Transverse colon (tissue), 4 donors: ENCODE measurements around the gene WNT5A. TPM values are rescaled to one million over a fixed set of nuclear protein-coding genes. Genes with fewer than 3 reads are reported as not detected.

Source experiments
- DNase-seq: peaks from one replicate; pipeline ENCODE4 v3.0.0-alpha.2; 2019
- H3K27ac ChIP-seq, 4 donors: fragments of 200-600 bp; sonication (generic); 2 replicates each; pipeline ENCODE4 v1.5.1; 2016 to 2018; ENCODE audit warnings: inconsistent platforms in 4 of 4
- H3K27me3 ChIP-seq: fragments of 200-600 bp; sonication (generic); 2 replicates; pipeline ENCODE4 v1.5.1; 2017; ENCODE audit warnings: inconsistent platforms
- H3K36me3 ChIP-seq, 4 donors: fragments of 200-600 bp; sonication (generic); 2 replicates each; pipeline ENCODE4 v1.5.1; 2017 to 2019; ENCODE audit warnings: inconsistent platforms in 4 of 4
- H3K4me1 ChIP-seq, 4 donors: fragments of 200-600 bp; sonication (generic); 2 replicates each; pipeline ENCODE4 v1.5.1; 2017 to 2020; ENCODE audit warnings: inconsistent platforms in 4 of 4
- H3K4me3 ChIP-seq, 4 donors: fragments of 200-600 bp; sonication (generic); 1 replicate in 1 of 4; 2 replicates in 3 of 4; pipeline versions ENCODE4 v1.5.1 to v1.6.1; 2017 to 2019; ENCODE audit warnings: inconsistent platforms in 4 of 4
- H3K9me3 ChIP-seq, 2 donors: fragments of 200-600 bp; sonication (generic); 2 replicates each; pipeline ENCODE4 v1.5.1; 2017 to 2019; ENCODE audit warnings: inconsistent platforms in 2 of 2
- EP300 ChIP-seq: sonication (generic); formaldehyde crosslinking; IDR thresholded peaks from one replicate; pipeline ENCODE4 v1.6.1; 2017; ENCODE audit warnings: antibody characterized with exemption, low read depth
- POLR2A ChIP-seq: fragments of 450-650 bp; IDR thresholded peaks from one replicate; pipeline ENCODE4 v1.6.1; 2016; ENCODE audit warnings: antibody characterized with exemption, mild to moderate bottlenecking, moderate library complexity
- POLR2AphosphoS5 ChIP-seq, 3 donors: sonication (generic); formaldehyde crosslinking; IDR thresholded peaks; one replicate each; pipeline ENCODE4 v1.6.1; 2016; ENCODE audit warnings: antibody characterized with exemption in 3 of 3
- WGBS, 2 donors: methylation state at CpG; one replicate each; pipeline ENCODE4 v1.1.5; 2018; ENCODE audit warnings: low coverage in 1 of 2; 5-methylcytosine and 5-hydroxymethylcytosine counted together
- in situ Hi-C, 4 donors: fragments of 200-750 bp; cut with MboI; loops; one replicate each; pipeline versions ENCODE4 v1.15.0 to v1.15.1; 2017; ENCODE audit warnings: low sequenced_read_pairs in 3 of 4, low pct_ligation_motif_present in 1 of 4, low pct_unique_long_range_greater_than_20kb in 1 of 4
- intact Hi-C: fragments of 100-400 bp; cut with DNase I; formaldehyde crosslinking; loops from one replicate; pipeline ENCODE4 v1.15.1; 2023; ENCODE audit warnings: low total_unique reads
- total RNA-seq, 4 donors: library from RNA; depleted of rRNA; stranded (reverse); fragments of >200 nt; gene quantifications; one replicate each; pipeline ENCODE4 v1.1.0, GENCODE V29; 2016
- TF ChIP-seq, protein P1 (sequence below), 5 experiments: fragments of 200-600 bp in 3 of 5; fragments of 450-650 bp in 2 of 5; sonication (generic) in 3 of 5; IDR thresholded peaks; 1 replicate in 2 of 5; 2 replicates in 3 of 5; pipeline ENCODE4 v1.5.1; 2016 to 2017; ENCODE audit warnings: antibody characterized with exemption in 5 of 5, inconsistent platforms in 3 of 5, mild to moderate bottlenecking in 2 of 5, moderate library complexity in 1 of 5

Gene WNT5A
- total RNA-seq, 4 donors from 2014 or later = 2.6 to 15.9 (median 5.5) TPM

DNA sequence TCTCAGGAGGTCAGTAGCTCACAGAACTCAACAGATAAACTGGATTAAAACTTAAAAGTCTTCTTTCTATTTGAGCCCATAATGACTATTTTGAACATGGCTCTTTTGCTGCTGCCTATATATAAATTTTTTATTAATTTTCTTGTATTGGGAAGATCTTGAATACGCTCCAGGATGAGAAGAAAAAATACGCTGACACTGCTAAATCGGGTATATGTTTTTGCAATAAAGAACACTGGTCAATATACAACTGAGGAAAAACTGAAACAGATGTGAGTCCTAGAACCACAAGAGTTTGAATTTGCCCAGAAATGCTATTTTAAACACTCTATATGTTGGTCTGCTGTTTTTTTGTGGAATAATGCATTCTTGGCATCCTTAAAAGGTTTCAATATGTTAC lies 20.6 kb downstream of the WNT5A start:
- Histone ChIP-seq H3K9me3 (no peaks in the 10 kb centered on the region), H3K4me3 (no peak overlapping the region), H3K36me3 (no peaks in the 10 kb centered on the region), H3K4me1 (no peaks in the 10 kb centered on the region), H3K27ac (no peak overlapping the region), H3K27me3 (no peaks in the 10 kb centered on the region)
- in situ Hi-C loops (no loop called here), intact Hi-C loops (no loop called here)
- TF ChIP-seq POLR2A (no peak), POLR2AphosphoS5 (IDR thresholded peaks at IDR 0.05) (no peak), EP300 (no peak)
- TF ChIP-seq, protein P1, sequence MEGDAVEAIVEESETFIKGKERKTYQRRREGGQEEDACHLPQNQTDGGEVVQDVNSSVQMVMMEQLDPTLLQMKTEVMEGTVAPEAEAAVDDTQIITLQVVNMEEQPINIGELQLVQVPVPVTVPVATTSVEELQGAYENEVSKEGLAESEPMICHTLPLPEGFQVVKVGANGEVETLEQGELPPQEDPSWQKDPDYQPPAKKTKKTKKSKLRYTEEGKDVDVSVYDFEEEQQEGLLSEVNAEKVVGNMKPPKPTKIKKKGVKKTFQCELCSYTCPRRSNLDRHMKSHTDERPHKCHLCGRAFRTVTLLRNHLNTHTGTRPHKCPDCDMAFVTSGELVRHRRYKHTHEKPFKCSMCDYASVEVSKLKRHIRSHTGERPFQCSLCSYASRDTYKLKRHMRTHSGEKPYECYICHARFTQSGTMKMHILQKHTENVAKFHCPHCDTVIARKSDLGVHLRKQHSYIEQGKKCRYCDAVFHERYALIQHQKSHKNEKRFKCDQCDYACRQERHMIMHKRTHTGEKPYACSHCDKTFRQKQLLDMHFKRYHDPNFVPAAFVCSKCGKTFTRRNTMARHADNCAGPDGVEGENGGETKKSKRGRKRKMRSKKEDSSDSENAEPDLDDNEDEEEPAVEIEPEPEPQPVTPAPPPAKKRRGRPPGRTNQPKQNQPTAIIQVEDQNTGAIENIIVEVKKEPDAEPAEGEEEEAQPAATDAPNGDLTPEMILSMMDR (IDR thresholded peaks at IDR 0.05) = no peak
- WGBS, 2 donors = 86 to 91% methylated on average over 3 of the region's 3 CpGs
- no peak for DNase-seq

DNA sequence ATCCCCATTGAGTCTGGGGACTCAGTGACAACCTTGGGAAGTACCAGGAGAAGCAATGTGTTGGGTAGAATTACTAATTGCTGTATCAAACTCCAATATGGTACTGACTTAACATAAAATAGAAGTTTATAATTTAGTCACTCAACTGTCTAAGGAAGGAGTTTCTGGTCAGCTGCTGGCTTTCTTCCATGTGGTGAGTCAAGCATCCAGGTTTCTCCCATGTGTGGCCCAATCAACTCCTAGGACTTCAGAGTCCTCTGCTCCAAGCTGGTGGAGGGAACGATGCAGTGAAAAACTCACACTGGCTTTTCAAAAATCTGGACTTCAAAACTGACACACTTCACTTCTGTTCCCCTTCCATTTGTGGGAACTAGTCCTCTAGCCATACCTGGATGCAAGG lies 25.2 kb downstream of the WNT5A start:
- DNase-seq = no peak
- Histone ChIP-seq H3K36me3 (no peaks in the 10 kb centered on the region), H3K27ac (no peak overlapping the region), H3K4me1 (no peaks in the 10 kb centered on the region), H3K4me3 (no peak overlapping the region), H3K27me3 (no peaks in the 10 kb centered on the region), H3K9me3 (no peaks in the 10 kb centered on the region)
- in situ Hi-C loops (no loop called here), intact Hi-C loops (no loop called here)
- TF ChIP-seq, protein P1 (IDR thresholded peaks at IDR 0.05) = no peak
- TF ChIP-seq EP300 (no peak), POLR2AphosphoS5 (IDR thresholded peaks at IDR 0.05) (no peak), POLR2A (no peak)
- WGBS, 2 donors = 79 to 100% methylated on average over 1 of the region's 1 CpG

DNA sequence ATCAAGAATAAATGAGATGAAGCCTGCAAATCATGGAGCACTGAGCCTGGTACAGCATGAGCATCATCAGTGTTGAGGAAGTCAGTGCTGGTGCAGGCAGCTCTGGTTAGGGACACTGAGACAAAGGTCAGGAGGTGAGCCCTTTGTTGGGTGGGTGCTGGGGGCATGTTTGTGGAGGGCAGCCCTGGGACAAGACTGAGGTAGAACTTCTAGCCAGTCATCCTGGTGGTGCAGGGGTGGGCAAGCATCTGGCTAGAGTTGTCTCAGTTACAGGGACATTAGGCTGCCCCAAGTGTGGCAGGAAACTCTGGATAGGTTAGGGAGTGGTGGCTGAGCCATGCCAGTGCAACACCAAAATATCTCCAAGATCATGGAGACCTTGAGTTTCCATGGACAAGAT lies 27.3 kb downstream of the WNT5A start:
- in situ Hi-C loops = no loop called here
- DNase-seq = no peak

DNA sequence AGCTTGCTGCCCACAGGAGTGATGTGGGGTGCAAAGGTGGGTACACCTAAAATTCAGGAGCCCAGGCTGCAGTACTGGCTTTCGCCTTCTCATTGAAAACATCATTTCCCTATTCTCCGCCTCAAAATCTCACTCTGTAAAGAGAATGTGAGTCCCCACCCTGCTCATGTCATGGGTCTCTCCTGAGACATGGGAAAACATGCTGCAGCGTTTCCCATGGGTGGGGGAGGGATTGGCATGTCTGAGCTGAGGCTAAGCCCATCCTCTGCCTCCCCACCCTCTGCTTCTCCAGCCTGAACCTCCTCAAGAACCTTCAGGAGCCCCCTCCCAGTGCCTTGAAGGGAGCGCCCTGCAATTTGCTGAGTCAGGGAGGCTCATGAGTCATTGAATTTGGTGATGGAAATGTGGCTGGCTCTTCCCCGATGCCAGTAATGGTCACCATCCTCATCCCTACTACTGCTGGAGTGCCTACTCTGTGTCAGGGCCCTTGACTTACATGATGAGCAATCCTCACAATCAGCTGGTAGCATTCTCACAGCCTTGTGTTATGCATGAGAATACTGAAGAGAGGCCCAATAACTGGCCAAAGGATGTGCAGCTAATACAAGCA lies 28.8 kb downstream of the WNT5A start:
- intact Hi-C loops = no loop called here
- in situ Hi-C loops = no loop called here
- no peak for DNase-seq
- 68% methylated on average over 5 of the region's 5 CpGs; no CpG with 5 or more reads in 1 of the 2 donors for WGBS, 2 donors
- Histone ChIP-seq H3K36me3 (no peaks in the 10 kb centered on the region), H3K27me3 (no peaks in the 10 kb centered on the region), H3K4me1 (no peaks in the 10 kb centered on the region), H3K27ac (no peak overlapping the region), H3K9me3 (no peaks in the 10 kb centered on the region), H3K4me3 (no peak overlapping the region)
- TF ChIP-seq, protein P1 (IDR thresholded peaks at IDR 0.05) = no peak
- TF ChIP-seq POLR2AphosphoS5 (IDR thresholded peaks at IDR 0.05) (no peak), POLR2A (no peak), EP300 (no peak)

More for the DNA sequence above, 27.3 kb downstream of the WNT5A start:
- H3K4me1 ChIP-seq = no peaks in the 10 kb centered on the region
- no peaks in the 10 kb centered on the region for H3K27me3 ChIP-seq
- no peak overlapping the region for H3K27ac ChIP-seq
- H3K9me3 ChIP-seq = no peaks in the 10 kb centered on the region
- TF ChIP-seq POLR2A = no peak
- TF ChIP-seq POLR2AphosphoS5 (IDR thresholded peaks at IDR 0.05) = no peak
- no peak overlapping the region for H3K4me3 ChIP-seq
- no peaks in the 10 kb centered on the region for H3K36me3 ChIP-seq
- intact Hi-C loops = no loop called here

DNA sequence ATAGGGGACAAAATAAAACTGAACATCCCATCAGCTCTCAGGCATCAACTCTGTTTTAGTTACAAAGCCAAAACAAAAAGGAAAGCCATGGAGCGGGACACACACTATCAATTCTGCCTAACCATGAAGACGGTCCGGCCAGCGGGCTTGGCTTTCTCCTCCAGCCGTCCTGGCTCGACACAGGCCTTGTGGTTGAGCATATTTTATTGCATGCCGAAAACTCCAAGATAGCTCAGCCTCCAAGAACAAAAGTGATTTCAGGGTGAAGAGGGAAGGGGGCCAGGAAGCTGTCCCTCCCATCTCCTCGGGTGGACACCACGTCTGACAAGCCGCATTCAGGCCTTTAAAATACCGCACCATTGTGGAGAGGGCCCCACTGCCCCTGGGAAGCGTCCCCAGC lies 31.2 kb downstream of the WNT5A start:
- intact Hi-C loops = no loop called here

More for the DNA sequence above, 31.2 kb downstream of the WNT5A start:
- TF ChIP-seq POLR2AphosphoS5 (IDR thresholded peaks at IDR 0.05) (no peak), POLR2A (no peak)
- 91 to 100% methylated on average over 4 to 12 of the region's 12 CpGs for WGBS, 2 donors
- no peak overlapping the region for H3K4me3 ChIP-seq
- DNase-seq = no peak
- H3K4me1 ChIP-seq = no peaks in the 10 kb centered on the region
- H3K27me3 ChIP-seq = no peaks in the 10 kb centered on the region
- in situ Hi-C loops = no loop called here
- no peaks in the 10 kb centered on the region for H3K9me3 ChIP-seq
- H3K27ac ChIP-seq = no peak overlapping the region
- no peaks in the 10 kb centered on the region for H3K36me3 ChIP-seq
